IMR-90 (cell line): Measurements from ENCODE around the gene MYO9A. TPM values are rescaled to one million over a fixed set of nuclear protein-coding genes. Genes with fewer than 3 reads are reported as not detected.

Experiments used
- ATAC-seq: fragments of 200-7000 bp; cut with Tn5 transposase; 2 replicates; pipeline ENCODE4 v1.9.1; 2020; ENCODE audit warnings: low read depth, mild to moderate bottlenecking, moderate library complexity
- BruUV-seq: library from RNA; stranded (reverse); fragments of 400-500 nt; replicated peaks from 2 replicates; lab custom pipeline; 2021; lab: Mats Ljungman, UMichigan
- CTCF ChIA-PET: fragments of 300-600 bp; formaldehyde crosslinking; extraction: SDS; loops from one replicate; lab custom pipeline; 2021; ENCODE audit warnings: antibody characterized with exemption; lab: Yijun Ruan, JAX
- POLR2A ChIA-PET: fragments of 300-600 bp; sonication (Branson Sonifier 250); formaldehyde crosslinking; loops from one replicate; lab custom pipeline; 2022; ENCODE audit warnings: antibody characterized with exemption; ENCODE audit not compliant: unreplicated experiment; lab: Charles Lee
- DNase-seq: peaks from one replicate; pipeline ENCODE4 v3.0.0; 2013
- H2AFZ ChIP-seq: replicated peaks from 2 replicates; pipeline ENCODE3; 2013; ENCODE audit warnings: low read length, mild to moderate bottlenecking; ENCODE audit not compliant: poor library complexity
- H2AK5ac ChIP-seq: 2 replicates; pipeline ENCODE4 v1.6.1; 2013; ENCODE audit warnings: low read depth, low read length, inconsistent platforms
- H2AK9ac ChIP-seq: replicated peaks from 2 replicates; pipeline ENCODE3; 2013; ENCODE audit warnings: mild to moderate bottlenecking, low read depth, low read length, moderate library complexity; ENCODE audit not compliant: poor library complexity
- H2BK120ac ChIP-seq: 2 replicates; pipeline ENCODE4 v1.6.1; 2013; ENCODE audit warnings: low read depth, low read length, inconsistent platforms
- H2BK15ac ChIP-seq: 3 replicates; pipeline ENCODE4 v1.6.1; 2013; ENCODE audit warnings: low read depth, low read length, inconsistent platforms
- H2BK20ac ChIP-seq: 2 replicates; pipeline ENCODE4 v1.6.1; 2013; ENCODE audit warnings: low read depth, mild to moderate bottlenecking, inconsistent platforms, low read length, moderate library complexity
- H2BK5ac ChIP-seq: 2 replicates; pipeline ENCODE4 v1.6.1; 2013; ENCODE audit warnings: mild to moderate bottlenecking, low read depth, low read length, inconsistent platforms; ENCODE audit not compliant: poor library complexity, severe bottlenecking
- H3K14ac ChIP-seq: replicated peaks from 2 replicates; pipeline ENCODE4 v1.6.1; 2013; ENCODE audit warnings: low read depth, low read length, inconsistent platforms
- H3K18ac ChIP-seq: 2 replicates; pipeline ENCODE4 v1.6.1; 2013; ENCODE audit warnings: low read depth, low read length, control low read depth
- H3K23ac ChIP-seq: 2 replicates; pipeline ENCODE4 v1.6.1; 2013; ENCODE audit warnings: low read depth, low read length, inconsistent platforms
- H3K27ac ChIP-seq: 2 replicates; pipeline ENCODE4 v1.5.1; 2013; ENCODE audit warnings: mild to moderate bottlenecking, control low read depth, low read length; ENCODE audit not compliant: insufficient read depth
- H3K27me3 ChIP-seq: 2 replicates; pipeline ENCODE4 v1.6.1; 2013; ENCODE audit warnings: low read length; ENCODE audit not compliant: control insufficient read depth, insufficient read depth
- H3K36me3 ChIP-seq: 2 replicates; pipeline ENCODE4 v1.6.1; 2013; ENCODE audit warnings: low read length, mixed read lengths; ENCODE audit not compliant: control insufficient read depth, insufficient read depth
- H3K4ac ChIP-seq: 2 replicates; pipeline ENCODE4 v1.6.1; 2013; ENCODE audit warnings: low read depth, low read length, inconsistent platforms
- H3K4me1 ChIP-seq: 2 replicates; pipeline ENCODE4 v1.6.1; 2013; ENCODE audit warnings: low read length, mixed read lengths; ENCODE audit not compliant: control insufficient read depth, insufficient read depth
- H3K4me2 ChIP-seq: 2 replicates; pipeline ENCODE4 v1.6.1; 2013; ENCODE audit warnings: low read depth, mild to moderate bottlenecking, control low read depth, low read length, moderate library complexity
- H3K4me3 ChIP-seq: 2 replicates; pipeline ENCODE4 v1.5.1; 2013; ENCODE audit warnings: low read depth, mild to moderate bottlenecking, control low read depth, low read length, moderate library complexity; ENCODE audit not compliant: insufficient read depth
- H3K56ac ChIP-seq: 2 replicates; pipeline ENCODE4 v1.6.1; 2013; ENCODE audit warnings: low read length, inconsistent platforms; ENCODE audit not compliant: insufficient read depth; ENCODE audit errors: extremely low read depth
- H3K79me1 ChIP-seq, 2 experiments: 2 replicates each; pipeline ENCODE4 v1.6.1; 2013; ENCODE audit warnings: low read length in 2 of 2, inconsistent platforms in 1 of 2, low read depth in 1 of 2
- H3K9ac ChIP-seq: 2 replicates; pipeline ENCODE4 v1.6.1; 2013; ENCODE audit warnings: low read depth, low read length, control low read depth
- H3K9me1 ChIP-seq: 2 replicates; pipeline ENCODE4 v1.6.1; 2013; ENCODE audit warnings: low read length, inconsistent platforms; ENCODE audit not compliant: insufficient read depth
- H3K9me3 ChIP-seq: 2 replicates; pipeline ENCODE4 v1.6.1; 2013; ENCODE audit warnings: low read length; ENCODE audit not compliant: control insufficient read depth, insufficient read depth
- H4K20me1 ChIP-seq: 2 replicates; pipeline ENCODE4 v1.6.1; 2013; ENCODE audit warnings: low read length, inconsistent platforms; ENCODE audit not compliant: insufficient read depth
- H4K5ac ChIP-seq: 2 replicates; pipeline ENCODE4 v1.6.1; 2013; ENCODE audit warnings: mild to moderate bottlenecking, low read depth, low read length, control low read depth
- H4K8ac ChIP-seq, 2 experiments: 2 replicates each; pipeline ENCODE4 v1.6.1; 2013; ENCODE audit warnings: low read depth in 2 of 2, low read length in 2 of 2, control low read depth in 1 of 2, inconsistent platforms in 1 of 2
- H4K91ac ChIP-seq: 2 replicates; pipeline ENCODE4 v1.6.1; 2013; ENCODE audit warnings: low read depth, low read length, inconsistent platforms; ENCODE audit not compliant: insufficient read depth
- CEBPB ChIP-seq: IDR thresholded peaks from 2 replicates; pipeline ENCODE4 v1.6.1; 2012; ENCODE audit warnings: low read depth, low read length, improper control_type of control experiment
- MXI1 ChIP-seq: IDR thresholded peaks from 2 replicates; pipeline ENCODE4 v1.6.1; 2012; ENCODE audit warnings: low read depth, mild to moderate bottlenecking, low read length, moderate library complexity, borderline replicate concordance
- POLR2A ChIP-seq: IDR thresholded peaks from 2 replicates; pipeline ENCODE4 v1.6.1; 2012; ENCODE audit warnings: mild to moderate bottlenecking, low read depth, low read length
- RAD21 ChIP-seq: IDR thresholded peaks from 2 replicates; pipeline ENCODE4 v1.6.1; 2012; ENCODE audit warnings: low read length, improper control_type of control experiment
- SMC3 ChIP-seq: fragments of 150-350 bp; IDR thresholded peaks from 2 replicates; pipeline ENCODE4 v1.6.1; 2016; ENCODE audit warnings: low read depth, mild to moderate bottlenecking, antibody characterized with exemption, low read length, moderate library complexity
- WGBS, 2 experiments: methylation state at CpG; one replicate each; pipeline versions ENCODE4 v1.1.5 to v1.1.7; 2013; ENCODE audit warnings: missing lambda C conversion rate in 2 of 2; ENCODE audit not compliant: insufficient read length in 1 of 2; ENCODE audit errors: extremely low coverage in 2 of 2; 5-methylcytosine and 5-hydroxymethylcytosine counted together
- dilution Hi-C: fragments of 300-500 bp; cut with HindIII; formaldehyde crosslinking; loops from one replicate; pipeline ENCODE4 v1.14.3; 2018; ENCODE audit warnings: low sequenced_read_pairs; ENCODE audit not compliant: unreplicated experiment
- in situ Hi-C: fragments of 300-500 bp; cut with MboI; formaldehyde crosslinking; loops from 3 replicates; pipeline ENCODE4 v1.14.3; 2019; ENCODE audit warnings: low sequenced_read_pairs, inconsistent platforms, mixed read lengths
- intact Hi-C: fragments of 100-400 bp; cut with micrococcal nuclease; formaldehyde crosslinking; loops from 2 replicates; pipeline ENCODE4 v1.10.0; 2022
- polyA plus RNA-seq, 3 experiments: library from polyadenylated mRNA; depleted of rRNA; stranded (reverse); fragments of >200 nt; gene quantifications; 2 replicates each; pipeline ENCODE4 v1.2.3, GENCODE V29; 2012; ENCODE audit warnings: low replicate concordance in 1 of 3
- total RNA-seq: library from RNA; depleted of rRNA; stranded (reverse); fragments of >200 nt; gene quantifications from 2 replicates; pipeline ENCODE4 v1.2.3, GENCODE V29; 2012
- TF ChIP-seq, protein P1 (sequence below): fragments of 150-350 bp; IDR thresholded peaks from 2 replicates; pipeline ENCODE4 v1.6.1; 2016; ENCODE audit warnings: low read depth, mild to moderate bottlenecking, low read length, moderate library complexity, borderline replicate concordance

Gene MYO9A
- total and polyA plus RNA-seq, 2 of the 4 experiments (the other 2 are of a cell fraction), result 6.0 to 49.5 TPM

DNA sequence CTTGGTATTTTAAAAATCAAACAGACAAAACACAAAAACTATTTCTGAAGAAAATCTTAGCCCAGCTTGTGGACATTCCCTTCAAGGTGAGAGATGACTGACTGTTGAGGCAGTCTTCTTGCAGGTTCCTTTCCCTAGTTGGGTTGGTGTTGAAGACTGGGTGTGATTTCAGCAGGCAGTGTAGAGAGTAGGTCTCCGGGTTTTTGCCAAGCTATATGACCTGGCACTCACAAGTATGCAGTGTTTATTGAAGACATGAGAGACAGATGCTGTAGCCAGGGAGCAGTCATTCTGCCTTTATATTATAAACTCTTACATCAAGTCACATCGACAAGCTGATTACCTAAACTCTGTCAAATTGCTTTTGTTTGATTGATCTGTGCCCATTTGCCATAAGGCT, 17.8 kb upstream of the MYO9A start:
- H3K36me3 ChIP-seq, result 0 out of 2 replicates have a peak, but pooled peaks cover 4% of the 10 kb centered on the region
- no peaks in the 10 kb centered on the region; a peak in 1 of 4 replicates for H3K79me1 ChIP-seq
- no peak overlapping the region for H3K56ac ChIP-seq
- intact Hi-C loops (no loop called here), in situ Hi-C loops (no loop called here), dilution Hi-C loops (no loop called here)
- no peaks in the 10 kb centered on the region for H3K9me1 ChIP-seq
- no peak overlapping the region for H2AK9ac ChIP-seq
- H2BK20ac ChIP-seq, result no peak overlapping the region
- no peak overlapping the region for H3K9ac ChIP-seq
- H2BK5ac ChIP-seq, result no peak overlapping the region
- no peak overlapping the region for H4K91ac ChIP-seq
- ChIA-PET CTCF (no interaction called here), POLR2A (no interaction called here)
- no peak overlapping the region for H2BK120ac ChIP-seq
- no peak overlapping the region for H4K5ac ChIP-seq
- H3K14ac ChIP-seq, result no peak overlapping the region
- DNase-seq (peak; percentile 29), ATAC-seq (peak; percentile 80)
- H3K23ac ChIP-seq, result no peak overlapping the region
- H3K9me3 ChIP-seq, result no peaks in the 10 kb centered on the region
- H3K4me2 ChIP-seq, result no peak overlapping the region
- no peak overlapping the region for H3K27ac ChIP-seq
- no peak overlapping the region for H2BK15ac ChIP-seq
- H4K20me1 ChIP-seq, result no peaks in the 10 kb centered on the region
- no peak overlapping the region for H3K4ac ChIP-seq
- no peak overlapping the region for H2AFZ ChIP-seq
- H3K27me3 ChIP-seq, result no peaks in the 10 kb centered on the region
- no peak overlapping the region for H4K8ac ChIP-seq
- no TSS peak for BruUV-seq
- TF ChIP-seq SMC3, result no peak
- TF ChIP-seq, protein P1, sequence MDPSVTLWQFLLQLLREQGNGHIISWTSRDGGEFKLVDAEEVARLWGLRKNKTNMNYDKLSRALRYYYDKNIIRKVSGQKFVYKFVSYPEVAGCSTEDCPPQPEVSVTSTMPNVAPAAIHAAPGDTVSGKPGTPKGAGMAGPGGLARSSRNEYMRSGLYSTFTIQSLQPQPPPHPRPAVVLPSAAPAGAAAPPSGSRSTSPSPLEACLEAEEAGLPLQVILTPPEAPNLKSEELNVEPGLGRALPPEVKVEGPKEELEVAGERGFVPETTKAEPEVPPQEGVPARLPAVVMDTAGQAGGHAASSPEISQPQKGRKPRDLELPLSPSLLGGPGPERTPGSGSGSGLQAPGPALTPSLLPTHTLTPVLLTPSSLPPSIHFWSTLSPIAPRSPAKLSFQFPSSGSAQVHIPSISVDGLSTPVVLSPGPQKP, result no peak
- TF ChIP-seq MXI1, result no peak
- no peak for TF ChIP-seq CEBPB
- TF ChIP-seq POLR2A, result no peak
- no peak for TF ChIP-seq RAD21
- no peak overlapping the region for H2AK5ac ChIP-seq
- H3K4me1 ChIP-seq, result peaks cover 2% of the 10 kb centered on the region; the same call in 1 of the 2 replicates
- WGBS, 2 experiments, result no CpG with 5 or more reads among the region's 2 CpGs
- no peak overlapping the region for H3K4me3 ChIP-seq
- no peak overlapping the region for H3K18ac ChIP-seq
